Stomach smooth muscle (tissue), 2 donors: ENCODE measurements around the gene SLC35G6.
"Not testable (repeated sequence)": the region's sequence is repeated elsewhere in the genome, so short reads cannot be mapped to it uniquely, and the experiment has no call there.

Source experiments
- H3K27ac ChIP-seq: one replicate; pipeline ENCODE4 v1.7.0; 2013; ENCODE audit warnings: mild to moderate bottlenecking, low read length, inconsistent platforms
- H3K27me3 ChIP-seq, 2 donors: one replicate each; pipeline ENCODE4 v1.7.0; 2013; ENCODE audit warnings: low read length in 2 of 2; ENCODE audit not compliant: insufficient read depth in 2 of 2, control insufficient read depth in 1 of 2
- H3K36me3 ChIP-seq, 2 donors: one replicate each; pipeline ENCODE4 v1.7.0; 2013; ENCODE audit warnings: low read length in 2 of 2; ENCODE audit not compliant: control insufficient read depth in 2 of 2, insufficient read depth in 2 of 2
- H3K4me1 ChIP-seq: one replicate; pipeline ENCODE4 v1.7.0; 2013; ENCODE audit warnings: low read length; ENCODE audit not compliant: control insufficient read depth, insufficient read depth
- H3K4me3 ChIP-seq, 2 donors: one replicate each; pipeline ENCODE4 v1.7.0; 2013; ENCODE audit warnings: low read length in 2 of 2
- H3K9ac ChIP-seq, 2 donors: one replicate each; pipeline ENCODE4 v1.7.0; 2013; ENCODE audit warnings: low read length in 2 of 2, mild to moderate bottlenecking in 1 of 2
- H3K9me3 ChIP-seq, 2 donors: one replicate each; pipeline ENCODE4 v1.7.0; 2013; ENCODE audit warnings: low read length in 2 of 2; ENCODE audit not compliant: control insufficient read depth in 2 of 2
- donor health status: healthy.
- donor health status: Pancreatic carcinoma.

The SLC35G6 gene

DNA sequence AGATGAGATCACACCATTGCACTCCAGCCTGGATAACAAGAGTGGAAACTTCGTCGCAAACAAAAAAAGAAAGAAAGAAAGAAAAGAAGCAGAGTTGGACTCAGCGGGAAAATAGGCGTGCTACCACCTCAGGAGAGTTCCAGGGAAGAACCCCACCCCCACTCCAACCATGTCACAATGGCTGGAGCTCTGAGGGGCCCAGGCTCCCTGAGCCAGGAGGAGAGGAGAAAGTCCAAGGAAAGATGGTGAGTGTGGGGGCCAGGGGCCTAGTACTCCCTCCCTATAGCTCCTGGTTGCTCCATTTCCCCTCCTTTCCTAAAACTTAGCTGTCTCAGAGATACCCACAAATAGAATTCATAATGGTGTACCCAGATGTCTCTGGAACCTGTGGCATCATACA, at the start of gene SLC35G6:
TSS of gene SLC35G6 (plus strand) at position 172 of the 400 bp plus-strand sequence. CDS start at position 243, 71 bp downstream.
- H3K9me3 ChIP-seq, H3K36me3 ChIP-seq, H3K27me3 ChIP-seq: not testable (repeated sequence)
- Histone ChIP-seq H3K27ac (peak within 1 kb of the TSS; percentile 94), H3K4me3 (peak within 1 kb of the TSS in 1 of 2 donors; percentile 87), H3K4me1 (peaks cover 56% of the 10 kb centered on the region), H3K9ac (peak within 1 kb of the TSS in 1 of 2 donors; percentile 73)

DNA sequence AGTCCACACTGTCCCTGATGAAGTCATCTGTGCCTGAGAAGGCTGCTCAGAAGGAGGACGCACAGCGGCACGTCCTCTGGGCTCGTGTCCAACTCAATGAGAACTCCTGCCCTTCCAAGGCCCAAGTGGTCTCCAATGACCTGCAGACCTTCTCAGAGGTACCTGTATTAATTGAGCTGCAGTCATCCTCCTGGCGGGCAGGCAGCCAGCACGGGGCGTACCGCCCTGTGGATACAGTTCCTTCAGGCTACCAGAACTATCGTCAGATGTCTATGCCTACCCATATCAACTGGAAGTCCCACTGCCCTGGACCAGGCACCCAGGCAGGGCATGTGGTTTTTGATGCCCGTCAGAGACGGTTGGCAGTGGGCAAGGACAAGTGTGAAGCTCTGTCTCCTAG, 49.0 kb upstream of the SLC35G6 start:
- Histone ChIP-seq H3K4me3 (no peak overlapping the region), H3K9ac (no peak overlapping the region), H3K9me3 (no peaks in the 10 kb centered on the region), H3K36me3 (no peaks in the 10 kb centered on the region), H3K4me1 (peaks cover 19% of the 10 kb centered on the region), H3K27ac (no peak overlapping the region), H3K27me3 (peaks cover 27 to 28% of the 10 kb centered on the region in 2 donors)

DNA sequence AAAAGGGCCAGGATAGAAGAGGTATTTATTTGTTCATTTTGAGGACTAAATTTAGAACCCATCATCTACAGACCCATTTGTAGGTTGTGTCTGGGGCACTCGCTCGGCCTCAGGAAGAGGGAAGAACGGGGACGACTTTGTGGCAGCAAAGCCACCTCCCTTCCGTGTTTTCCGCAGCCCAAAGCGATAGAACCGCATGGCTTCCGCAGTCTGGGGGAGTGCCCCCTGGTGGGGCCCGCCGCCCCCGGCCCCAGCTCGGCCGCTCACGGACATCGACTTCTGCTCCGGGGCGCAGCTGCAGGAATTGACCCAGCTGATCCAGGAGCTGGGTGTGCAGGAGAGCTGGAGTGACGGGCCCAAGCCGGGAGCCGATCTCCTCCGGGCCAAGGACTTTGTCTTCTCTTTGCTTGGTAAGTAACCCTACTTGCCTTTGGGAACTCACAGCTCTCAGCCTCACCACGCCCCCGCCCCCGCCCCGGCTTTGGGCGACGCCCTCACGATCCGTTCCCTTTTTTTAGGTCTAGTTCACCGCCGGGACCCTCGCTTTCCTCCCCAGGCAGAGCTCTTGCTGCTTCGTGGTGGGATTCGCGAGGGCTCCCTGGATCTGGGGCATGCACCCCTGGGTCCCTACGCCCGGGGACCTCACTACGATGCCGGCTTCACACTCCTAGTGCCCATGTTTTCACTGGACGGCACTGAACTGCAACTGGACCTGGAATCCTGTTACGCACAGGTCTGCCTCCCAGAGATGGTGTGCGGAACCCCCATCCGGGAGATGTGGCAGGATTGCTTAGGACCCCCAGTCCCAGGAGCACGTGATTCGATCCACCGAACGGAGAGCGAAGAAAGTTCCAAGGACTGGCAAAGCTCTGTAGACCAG, 45.3 kb upstream of the SLC35G6 start:
- Histone ChIP-seq H3K9ac (no peak overlapping the region), H3K27me3 (peaks cover 57 to 63% of the 10 kb centered on the region in 2 donors), H3K27ac (no peak overlapping the region), H3K4me3 (peak overlapping the region; percentile 17 to 65), H3K36me3 (no peaks in the 10 kb centered on the region), H3K9me3 (no peaks in the 10 kb centered on the region), H3K4me1 (peaks cover 46% of the 10 kb centered on the region)

DNA sequence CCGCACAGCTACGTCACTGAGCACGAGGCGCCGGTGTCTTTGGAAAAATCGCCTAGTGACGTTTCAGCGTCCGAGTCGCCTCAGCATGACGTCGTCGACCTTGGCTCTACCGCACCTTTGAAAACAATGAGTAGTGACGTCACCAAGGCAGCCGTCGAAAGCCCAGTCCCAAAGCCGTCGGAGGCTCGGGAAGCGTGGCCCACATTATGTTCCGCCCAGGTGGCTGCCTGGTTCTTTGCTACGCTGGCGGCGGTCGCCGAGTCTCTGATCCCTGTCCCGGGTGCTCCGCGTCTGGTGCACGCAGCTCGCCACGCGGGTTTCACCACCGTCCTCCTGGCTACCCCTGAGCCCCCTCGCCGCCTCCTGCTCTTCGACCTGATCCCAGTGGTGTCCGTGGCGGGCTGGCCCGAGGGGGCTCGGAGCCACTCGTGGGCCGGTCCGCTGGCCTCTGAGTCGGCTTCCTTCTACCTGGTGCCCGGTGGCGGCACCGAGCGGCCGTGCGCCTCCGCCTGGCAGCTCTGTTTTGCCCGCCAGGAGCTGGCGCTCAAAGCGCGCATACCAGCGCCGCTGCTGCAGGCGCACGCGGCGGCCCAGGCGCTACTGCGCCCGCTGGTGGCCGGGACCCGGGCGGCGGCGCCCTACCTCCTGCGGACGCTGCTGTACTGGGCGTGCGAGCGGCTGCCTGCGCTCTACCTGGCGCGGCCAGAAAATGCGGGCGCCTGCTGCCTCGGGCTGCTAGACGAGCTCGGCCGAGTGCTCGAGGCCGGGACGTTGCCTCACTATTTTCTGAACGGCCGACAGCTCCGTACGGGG, 44.5 kb upstream of the SLC35G6 start:
- Histone ChIP-seq H3K36me3 (no peaks in the 10 kb centered on the region), H3K27me3 (peaks cover 65 to 71% of the 10 kb centered on the region in 2 donors), H3K4me3 (peak overlapping the region; percentile 17 to 65), H3K9ac (no peak overlapping the region), H3K4me1 (peaks cover 46% of the 10 kb centered on the region), H3K9me3 (no peaks in the 10 kb centered on the region), H3K27ac (no peak overlapping the region)

DNA sequence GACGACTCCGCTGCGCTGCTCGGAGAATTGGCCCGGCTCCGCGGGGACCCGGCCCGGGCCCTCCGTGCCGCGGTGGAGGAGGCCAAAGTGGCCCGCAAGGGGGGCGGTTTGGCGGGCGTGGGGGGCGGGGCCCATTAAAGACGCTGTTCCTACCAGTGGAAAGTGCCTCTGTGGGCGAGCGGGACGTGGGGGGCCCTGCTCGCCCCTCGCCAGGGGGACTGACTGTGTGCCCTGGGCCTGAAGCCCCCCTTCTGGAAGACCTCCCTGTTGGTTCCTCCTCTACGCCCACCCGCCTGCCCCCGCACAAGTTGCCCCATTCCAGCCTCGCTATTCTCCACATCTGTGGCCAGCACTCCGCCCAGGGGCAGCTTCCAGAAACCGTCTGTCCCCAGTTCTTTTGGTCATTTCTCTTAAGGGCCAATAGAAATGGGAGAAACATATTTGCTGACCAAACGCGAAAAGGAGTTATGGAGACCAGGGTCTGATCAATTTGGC, 43.8 kb upstream of the SLC35G6 start:
- H3K4me1 ChIP-seq, result peaks cover 46% of the 10 kb centered on the region
- H3K4me3 ChIP-seq, result peak overlapping the region in 1 of 2 donors; percentile 65
- H3K36me3 ChIP-seq, result no peaks in the 10 kb centered on the region
- peaks cover 64 to 67% of the 10 kb centered on the region in 2 donors for H3K27me3 ChIP-seq
- no peak overlapping the region for H3K9ac ChIP-seq
- no peaks in the 10 kb centered on the region for H3K9me3 ChIP-seq
- H3K27ac ChIP-seq, result no peak overlapping the region

DNA sequence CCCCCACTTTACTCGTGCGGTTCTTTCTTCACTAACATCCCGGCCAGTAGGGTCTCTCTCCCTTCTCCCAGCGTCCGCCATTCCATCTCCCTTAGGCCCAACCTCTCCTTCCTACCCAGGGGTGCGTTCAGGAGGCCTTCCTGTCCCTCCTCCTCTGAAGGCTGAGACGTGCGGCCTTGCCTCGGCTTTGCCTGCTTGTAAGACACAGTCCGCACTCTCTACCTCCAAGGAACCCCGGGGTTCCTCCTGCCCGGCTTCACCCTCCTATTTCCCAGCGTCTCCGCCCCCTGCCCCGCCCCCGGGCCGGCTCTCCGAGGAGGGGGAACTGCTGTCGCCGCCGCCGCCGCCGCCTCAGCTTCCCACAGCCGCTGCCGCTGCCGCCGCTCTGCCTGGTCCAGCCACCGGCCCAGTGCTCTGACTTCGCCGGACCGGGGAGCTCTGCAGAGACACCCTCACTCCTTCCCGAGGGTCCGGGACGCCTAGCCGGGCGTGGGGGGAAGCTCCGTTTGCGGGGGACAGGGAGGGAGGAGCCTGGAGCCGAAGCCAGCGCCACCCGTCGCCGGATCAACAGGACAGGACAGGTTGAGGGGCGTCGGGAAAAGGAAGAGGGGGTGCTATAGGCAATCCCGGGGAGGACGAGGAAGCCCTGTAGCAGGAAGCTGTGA, 43.2 kb upstream of the SLC35G6 start:
- no peaks in the 10 kb centered on the region for H3K36me3 ChIP-seq
- peaks cover 46% of the 10 kb centered on the region for H3K4me1 ChIP-seq
- peaks cover 62 to 71% of the 10 kb centered on the region in 2 donors for H3K27me3 ChIP-seq

DNA sequence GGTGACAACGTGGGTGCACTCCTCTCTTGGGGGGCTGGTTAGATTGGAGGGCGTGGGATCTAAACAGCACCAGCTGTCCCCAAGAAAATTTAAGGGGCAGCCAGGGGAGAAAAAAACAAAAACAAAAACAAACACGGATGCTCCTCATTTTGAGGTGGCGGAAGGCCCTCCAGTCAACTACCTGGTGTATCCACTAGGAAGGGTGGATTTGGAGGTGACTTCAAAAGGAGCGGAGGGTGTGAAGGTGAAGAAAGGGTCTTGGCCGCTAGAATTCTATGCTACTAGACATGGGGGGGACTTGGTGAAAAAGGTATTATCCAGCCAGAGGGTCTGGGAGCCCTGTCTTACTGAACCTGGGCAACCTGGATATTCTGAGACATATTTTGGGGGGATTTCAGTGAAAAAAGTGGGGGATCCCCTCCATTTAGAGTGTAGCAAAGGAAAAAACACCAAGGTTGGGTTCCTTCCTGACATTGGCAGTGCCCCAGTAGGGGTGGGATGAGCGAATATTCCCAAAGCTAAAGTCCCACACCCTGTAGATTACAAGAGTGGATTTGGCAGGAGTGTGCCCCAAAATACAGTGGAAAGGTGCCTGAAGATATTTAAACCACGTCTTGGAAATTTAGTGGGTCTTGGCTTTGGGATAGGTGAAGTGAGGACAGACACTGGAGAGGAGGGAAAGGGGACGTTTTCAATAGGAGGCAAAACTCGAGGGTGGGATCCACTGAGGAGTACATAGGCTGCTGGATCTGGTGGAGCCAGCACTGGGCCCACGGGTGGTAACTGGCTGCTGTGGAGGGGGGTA, 42.4 kb upstream of the SLC35G6 start:
- no peak overlapping the region for H3K9ac ChIP-seq
- H3K9me3 ChIP-seq, result no peaks in the 10 kb centered on the region
- H3K4me3 ChIP-seq, result no peak overlapping the region
- H3K27ac ChIP-seq, result no peak overlapping the region
- peaks cover 46% of the 10 kb centered on the region for H3K4me1 ChIP-seq
- no peaks in the 10 kb centered on the region for H3K36me3 ChIP-seq
- peaks cover 63 to 70% of the 10 kb centered on the region in 2 donors for H3K27me3 ChIP-seq

More for the DNA sequence above, 43.2 kb upstream of the SLC35G6 start:
- no peak overlapping the region for H3K9ac ChIP-seq
- no peaks in the 10 kb centered on the region for H3K9me3 ChIP-seq
- no peak overlapping the region for H3K27ac ChIP-seq
- H3K4me3 ChIP-seq, result peak overlapping the region in 1 of 2 donors; percentile 29

DNA sequence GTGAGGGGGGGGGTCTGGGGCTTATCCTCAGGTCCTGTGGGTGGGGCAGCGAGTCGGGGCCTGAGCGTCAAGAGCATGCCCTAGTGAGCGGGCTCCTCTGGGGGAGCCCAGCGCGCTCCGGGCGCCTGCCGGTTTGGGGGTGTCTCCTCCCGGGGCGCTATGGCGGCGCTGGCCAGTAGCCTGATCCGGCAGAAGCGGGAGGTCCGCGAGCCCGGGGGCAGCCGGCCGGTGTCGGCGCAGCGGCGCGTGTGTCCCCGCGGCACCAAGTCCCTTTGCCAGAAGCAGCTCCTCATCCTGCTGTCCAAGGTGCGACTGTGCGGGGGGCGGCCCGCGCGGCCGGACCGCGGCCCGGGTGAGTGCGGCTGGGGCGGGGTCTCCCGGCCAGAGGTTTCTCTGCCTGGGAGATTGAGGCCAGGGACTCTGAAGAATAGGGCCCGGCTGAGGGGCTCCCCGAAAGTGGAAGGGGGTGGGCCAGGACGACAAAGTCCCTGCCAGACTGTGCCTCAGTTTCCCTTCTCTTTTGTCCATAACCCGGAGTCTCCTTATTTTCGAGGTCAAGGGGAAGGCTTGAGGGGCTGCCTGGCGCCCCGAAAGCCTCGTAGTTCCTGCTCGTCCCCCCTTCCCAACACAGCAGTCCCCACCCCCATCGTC, 41.7 kb upstream of the SLC35G6 start, which contains the start of gene FGF11:
TSS of gene FGF11 (plus strand) at position 51 of the 651 bp plus-strand sequence. CDS start at position 160, 109 bp downstream.
- Histone ChIP-seq H3K9me3 (no peaks in the 10 kb centered on the region), H3K36me3 (no peaks in the 10 kb centered on the region), H3K27me3 (peaks cover 64 to 73% of the 10 kb centered on the region in 2 donors), H3K27ac (no peak within 1 kb of the TSS), H3K4me1 (peaks cover 46% of the 10 kb centered on the region), H3K4me3 (peak within 1 kb of the TSS; percentile 49 to 51), H3K9ac (peak within 1 kb of the TSS in 1 of 2 donors; percentile 15)

DNA sequence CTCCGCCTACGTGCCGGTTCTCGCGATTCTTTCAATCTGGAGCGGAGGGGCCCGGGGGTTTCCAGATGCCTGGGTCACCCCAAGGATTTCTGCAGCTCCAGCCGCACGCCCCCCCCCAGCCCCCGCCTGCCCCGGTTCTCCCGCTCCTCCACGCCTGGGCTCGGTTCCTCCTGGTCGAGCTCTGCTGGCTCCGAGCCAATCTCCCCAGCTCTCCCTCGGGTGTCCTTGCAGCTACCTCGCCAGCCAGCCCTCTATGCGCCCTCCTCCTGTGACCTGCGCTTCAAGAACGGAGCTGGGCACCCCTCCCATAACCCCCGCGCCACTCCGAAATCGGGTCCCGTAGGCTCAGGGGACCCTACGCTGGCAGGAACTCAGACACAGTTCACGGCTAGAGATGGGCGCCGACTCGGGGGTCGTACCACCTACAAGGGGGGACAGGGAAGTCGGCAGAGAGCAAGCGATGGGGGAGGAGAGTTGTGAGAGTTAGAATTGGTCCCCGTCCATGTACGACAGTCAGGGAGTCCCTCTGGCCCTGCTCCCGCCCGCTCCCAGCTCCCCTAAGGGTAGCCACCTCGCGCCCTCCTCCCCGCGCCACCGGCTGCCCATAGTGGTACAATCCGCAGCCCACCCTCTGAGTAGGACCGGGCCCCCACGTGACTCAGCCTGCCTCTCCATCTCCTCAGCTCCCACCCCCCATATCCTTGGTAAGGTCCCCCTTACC, 41.0 kb upstream of the SLC35G6 start:
- H3K4me3 ChIP-seq, result peak overlapping the region; percentile 49 to 51
- peaks cover 49% of the 10 kb centered on the region for H3K4me1 ChIP-seq
- peaks cover 65 to 77% of the 10 kb centered on the region in 2 donors for H3K27me3 ChIP-seq
- H3K9ac ChIP-seq, result peak overlapping the region in 1 of 2 donors; percentile 15
- H3K36me3 ChIP-seq, result no peaks in the 10 kb centered on the region
- no peaks in the 10 kb centered on the region for H3K9me3 ChIP-seq
- no peak overlapping the region for H3K27ac ChIP-seq
